HG03159 (cell line): ENCODE data around the gene PPP1R14C.

Experiments
- ATAC-seq: cut with Tn5 transposase; IDR thresholded peaks from one replicate; pipeline ENCODE4 v1.9.1; 2021; ENCODE audit warnings: mild to moderate bottlenecking, moderate library complexity; ENCODE audit not compliant: unreplicated experiment

PPP1R14C gene

GRCh38 chr6:150269130-150269856 is 126.4 kb downstream of the PPP1R14C start:
- ATAC-seq, result no peak

GRCh38 chr6:150269857-150270223 is 127.0 kb downstream of the PPP1R14C start:
- no peak for ATAC-seq

- no peak for ATAC-seq
Measured at GRCh38 chr6:150270330-150271052, 127.6 kb downstream of the PPP1R14C start.

- no peak for ATAC-seq
Measured at GRCh38 chr6:150271172-150271500, 128.3 kb downstream of the PPP1R14C start.

GRCh38 chr6:150271501-150272263 is 128.8 kb downstream of the PPP1R14C start:
- no peak for ATAC-seq

- ATAC-seq, result no peak
Measured at GRCh38 chr6:150272264-150272975, 129.6 kb downstream of the PPP1R14C start.

GRCh38 chr6:150272976-150273315 is 130.1 kb downstream of the PPP1R14C start:
- ATAC-seq, result no peak

- ATAC-seq, result no peak
Measured at GRCh38 chr6:150273457-150274309, 130.8 kb downstream of the PPP1R14C start.

GRCh38 chr6:150275489-150275888 is 132.6 kb downstream of the PPP1R14C start:
- ATAC-seq, result no peak

- ATAC-seq, result no peak
Measured at GRCh38 chr6:150276168-150276936, 133.5 kb downstream of the PPP1R14C start.

GRCh38 chr6:150276937-150277742 is 134.3 kb downstream of the PPP1R14C start:
- ATAC-seq, result no peak

- ATAC-seq, result no peak
Measured at GRCh38 chr6:150279533-150279932, 136.7 kb downstream of the PPP1R14C start.

- ATAC-seq, result no peak
Measured at GRCh38 chr6:150280703-150281102, 137.9 kb downstream of the PPP1R14C start.

GRCh38 chr6:150281767-150282166 is 138.9 kb downstream of the PPP1R14C start:
- ATAC-seq, result no peak

GRCh38 chr6:150282806-150283205 is 140.0 kb downstream of the PPP1R14C start:
- ATAC-seq, result no peak

- no peak for ATAC-seq
Measured at GRCh38 chr6:150286460-150286859, 143.6 kb downstream of the PPP1R14C start.

GRCh38 chr6:150286912-150287311 is 144.1 kb downstream of the PPP1R14C start:
- no peak for ATAC-seq

- ATAC-seq, result no peak
Measured at GRCh38 chr6:150288456-150288855, 145.6 kb downstream of the PPP1R14C start.
